Keratinocyte (primary cell): ENCODE data around the gene TAF1C. TPM values are rescaled to one million over a fixed set of nuclear protein-coding genes. Genes with fewer than 3 reads are reported as not detected.

Source experiments
- DNase-seq: peaks from one replicate; pipeline ENCODE4 v3.0.0-alpha.2; 2011; ENCODE audit warnings: low read depth, missing footprints, low spot score
- FAIRE-seq: peaks from 2 replicates; lab custom pipeline; 2011; peaks lifted over from hg19 to GRCh38; lab: Jason Lieb, UNC
- H2AFZ ChIP-seq: 2 replicates; pipeline ENCODE4 v1.6.0; 2012; ENCODE audit warnings: low read length, control low read depth, inconsistent platforms; ENCODE audit not compliant: control insufficient read depth
- H3K27ac ChIP-seq: 2 replicates; pipeline ENCODE4 v1.5.1; 2011; ENCODE audit warnings: low read length; ENCODE audit not compliant: control insufficient read depth, insufficient read depth
- H3K27me3 ChIP-seq: 3 replicates; pipeline ENCODE4 v1.6.0; 2011; ENCODE audit warnings: low read length; ENCODE audit not compliant: control insufficient read depth, insufficient read depth; ENCODE audit errors: extremely low read depth
- H3K36me3 ChIP-seq, 2 experiments: 2 replicates in 1 of 2; 3 replicates in 1 of 2; pipeline ENCODE4 v1.5.1; 2011; ENCODE audit warnings: low read length in 2 of 2, mild to moderate bottlenecking in 1 of 2; ENCODE audit not compliant: control insufficient read depth in 2 of 2, insufficient read depth in 2 of 2; ENCODE audit errors: extremely low read depth in 1 of 2
- H3K4me1 ChIP-seq: 3 replicates; pipeline ENCODE4 v1.5.1; 2011; ENCODE audit warnings: low read length; ENCODE audit not compliant: control insufficient read depth, insufficient read depth; ENCODE audit errors: extremely low read depth
- H3K4me2 ChIP-seq: 3 replicates; pipeline ENCODE4 v1.6.0; 2011; ENCODE audit warnings: low read depth, low read length; ENCODE audit not compliant: control insufficient read depth, insufficient read depth; ENCODE audit errors: extremely low read depth
- H3K4me3 ChIP-seq, 3 experiments: fragments of 200-600 bp in 1 of 3; sonication (generic) in 1 of 3; 2 replicates in 2 of 3; 3 replicates in 1 of 3; pipeline ENCODE4 v1.5.1; 2011 to 2016; ENCODE audit warnings: low read length in 3 of 3, mild to moderate bottlenecking in 3 of 3, control low read depth in 2 of 3, inconsistent platforms in 1 of 3, low read depth in 1 of 3, mixed read lengths in 1 of 3, mixed run types in 1 of 3, moderate library complexity in 1 of 3; ENCODE audit not compliant: control insufficient read depth in 2 of 3, insufficient read depth in 2 of 3; ENCODE audit errors: extremely low read depth in 1 of 3
- H3K79me2 ChIP-seq: 2 replicates; pipeline ENCODE4 v1.6.0; 2012; ENCODE audit warnings: low read length; ENCODE audit not compliant: control insufficient read depth, insufficient read depth
- H3K9ac ChIP-seq: 3 replicates; pipeline ENCODE4 v1.6.0; 2011; ENCODE audit warnings: low read length; ENCODE audit not compliant: control insufficient read depth, insufficient read depth; ENCODE audit errors: extremely low read depth
- H3K9me1 ChIP-seq: 3 replicates; pipeline ENCODE4 v1.6.0; 2011; ENCODE audit warnings: low read length; ENCODE audit not compliant: control insufficient read depth, insufficient read depth; ENCODE audit errors: extremely low read depth
- H3K9me3 ChIP-seq: 2 replicates; pipeline ENCODE4 v1.5.1; 2012; ENCODE audit warnings: low read depth, low read length; ENCODE audit not compliant: control insufficient read depth
- H4K20me1 ChIP-seq: 3 replicates; pipeline ENCODE4 v1.6.0; 2011; ENCODE audit warnings: low read length; ENCODE audit not compliant: control insufficient read depth, insufficient read depth; ENCODE audit errors: extremely low read depth
- EZH2 ChIP-seq: IDR thresholded peaks from one replicate; pipeline ENCODE4 v1.6.1; 2012; ENCODE audit warnings: inconsistent platforms, mild to moderate bottlenecking, low read length, moderate library complexity
- dilution Hi-C: fragments of 300-500 bp; cut with MboI; formaldehyde crosslinking; loops from one replicate; pipeline ENCODE4 v1.7.0; 2020; ENCODE audit warnings: low sequenced_read_pairs; ENCODE audit not compliant: extremely low pct_ligation_motif_present
- polyA plus RNA-seq, 5 experiments: library from polyadenylated mRNA; depleted of rRNA in 3 of 5; stranded (reverse) in 3 of 5; stranded (forward) in 1 of 5; unstranded in 1 of 5; fragments of >200 nt; gene quantifications; 1 replicate in 1 of 5; 2 replicates in 3 of 5; 3 replicates in 1 of 5; pipeline versions ENCODE4 v1.2.1 to v1.2.3, GENCODE V29; 2011 to 2012; ENCODE audit warnings: missing spikeins in 2 of 5, low read depth in 1 of 5, low replicate concordance in 1 of 5
- TF ChIP-seq, protein P1 (sequence below), 3 experiments: IDR thresholded peaks in 1 of 3; conservative IDR thresholded peaks in 1 of 3; optimal IDR thresholded peaks in 1 of 3; 2 replicates in 2 of 3; 3 replicates in 1 of 3; pipeline versions ENCODE3 to v1.5.1; 2011; ENCODE audit warnings: low read length in 3 of 3, mild to moderate bottlenecking in 3 of 3, moderate library complexity in 2 of 3, control low read depth in 1 of 3, inconsistent platforms in 1 of 3; ENCODE audit not compliant: insufficient read depth in 2 of 3; ENCODE audit errors: extremely low read depth in 1 of 3

Gene TAF1C
- polyA plus RNA-seq, 1 donor (not counting 4 experiments of a cell fraction or from before 2014, with no cell fraction given), result 6.5 TPM

DNA sequence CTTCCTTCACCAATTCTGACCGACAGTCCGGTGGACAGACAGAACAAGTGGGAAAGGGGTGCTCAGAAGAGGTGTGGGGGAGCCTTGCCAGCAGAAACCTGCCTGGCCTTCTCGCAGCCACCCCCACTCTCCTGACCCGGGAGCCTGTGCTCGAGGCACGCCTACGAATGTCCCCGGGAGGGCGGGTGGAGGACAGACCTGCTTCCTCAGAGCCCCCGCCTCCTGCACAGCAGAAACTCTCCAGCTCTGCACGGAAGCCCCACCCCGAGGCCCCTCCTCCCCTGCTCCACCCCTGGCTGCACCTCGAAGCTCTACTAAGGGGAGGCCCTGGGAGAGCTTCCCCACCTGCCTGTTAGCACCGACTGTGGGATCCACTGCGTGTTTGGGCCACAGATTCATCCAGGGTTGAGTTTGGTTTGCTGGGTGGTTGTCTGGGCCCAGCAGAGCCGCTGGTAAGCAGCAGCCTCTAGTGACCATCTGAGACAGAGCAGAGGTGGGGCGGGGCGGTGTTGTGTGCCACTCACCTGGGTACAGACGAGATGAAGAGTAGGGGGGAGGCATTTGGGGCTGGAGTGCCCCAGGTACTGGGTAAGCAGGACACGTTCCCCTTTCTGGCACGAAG is 6.2 kb downstream of the TAF1C start:
- no peak overlapping the region for H3K9ac ChIP-seq
- no peak overlapping the region for H2AFZ ChIP-seq
- FAIRE-seq (no peak), DNase-seq (no peak)
- no peak overlapping the region for H3K4me2 ChIP-seq
- peaks cover 23% of the 10 kb centered on the region for H3K4me1 ChIP-seq
- dilution Hi-C loops, result no loop called here
- H3K4me3 ChIP-seq, result no peak overlapping the region
- no peaks in the 10 kb centered on the region for H3K27me3 ChIP-seq
- H3K79me2 ChIP-seq, result peaks cover 23% of the 10 kb centered on the region
- no peak for TF ChIP-seq EZH2
- no peak overlapping the region for H3K27ac ChIP-seq
- H3K9me1 ChIP-seq, result no peaks in the 10 kb centered on the region
- H4K20me1 ChIP-seq, result peaks cover 2% of the 10 kb centered on the region
- H3K36me3 ChIP-seq, result peaks cover 15 to 26% of the 10 kb centered on the region in 2 experiments
- no peaks in the 10 kb centered on the region for H3K9me3 ChIP-seq

DNA sequence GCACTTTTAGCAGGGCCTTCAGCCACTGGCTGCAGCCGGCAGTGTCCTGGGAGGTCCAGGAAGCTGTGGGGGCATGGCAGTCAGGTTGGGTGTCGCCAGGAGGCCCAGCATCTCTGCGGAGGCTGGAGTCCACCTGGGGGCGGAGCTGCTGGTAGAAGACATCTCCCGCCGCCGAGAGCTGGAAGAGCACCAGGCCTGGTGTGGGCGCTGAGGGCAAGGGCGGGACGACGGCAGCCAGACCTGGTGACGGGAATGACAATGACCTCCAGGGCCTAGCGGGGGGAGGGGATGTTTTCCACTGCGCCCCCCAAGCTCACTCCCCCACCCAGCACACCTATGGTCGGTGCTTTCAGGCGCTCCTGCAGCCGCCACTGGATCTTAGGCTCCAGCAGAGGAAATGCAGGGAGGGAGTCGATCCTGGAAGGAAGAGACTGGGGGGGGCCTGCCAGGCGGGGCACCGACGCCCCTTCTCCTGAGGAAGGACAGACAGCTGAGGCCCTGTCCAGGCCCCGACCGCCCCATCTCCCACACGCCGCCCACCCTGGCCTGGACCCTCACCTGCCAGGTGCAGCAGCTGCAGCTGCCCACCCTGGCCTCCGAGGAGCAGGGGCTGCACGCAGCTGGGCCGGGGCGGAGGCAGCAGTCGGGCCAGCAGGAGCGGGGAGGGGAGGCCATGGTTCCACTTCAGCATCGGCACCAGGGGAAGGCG is 7.1 kb downstream of the TAF1C start:
- no peaks in the 10 kb centered on the region for H3K9me1 ChIP-seq
- H3K79me2 ChIP-seq, result peaks cover 14% of the 10 kb centered on the region
- H3K4me1 ChIP-seq, result peaks cover 29% of the 10 kb centered on the region
- H2AFZ ChIP-seq, result no peak overlapping the region
- no peaks in the 10 kb centered on the region for H3K27me3 ChIP-seq
- H3K4me3 ChIP-seq, result no peak overlapping the region
- dilution Hi-C loops, result no loop called here
- no peak overlapping the region for H3K9ac ChIP-seq
- TF ChIP-seq, protein P1, sequence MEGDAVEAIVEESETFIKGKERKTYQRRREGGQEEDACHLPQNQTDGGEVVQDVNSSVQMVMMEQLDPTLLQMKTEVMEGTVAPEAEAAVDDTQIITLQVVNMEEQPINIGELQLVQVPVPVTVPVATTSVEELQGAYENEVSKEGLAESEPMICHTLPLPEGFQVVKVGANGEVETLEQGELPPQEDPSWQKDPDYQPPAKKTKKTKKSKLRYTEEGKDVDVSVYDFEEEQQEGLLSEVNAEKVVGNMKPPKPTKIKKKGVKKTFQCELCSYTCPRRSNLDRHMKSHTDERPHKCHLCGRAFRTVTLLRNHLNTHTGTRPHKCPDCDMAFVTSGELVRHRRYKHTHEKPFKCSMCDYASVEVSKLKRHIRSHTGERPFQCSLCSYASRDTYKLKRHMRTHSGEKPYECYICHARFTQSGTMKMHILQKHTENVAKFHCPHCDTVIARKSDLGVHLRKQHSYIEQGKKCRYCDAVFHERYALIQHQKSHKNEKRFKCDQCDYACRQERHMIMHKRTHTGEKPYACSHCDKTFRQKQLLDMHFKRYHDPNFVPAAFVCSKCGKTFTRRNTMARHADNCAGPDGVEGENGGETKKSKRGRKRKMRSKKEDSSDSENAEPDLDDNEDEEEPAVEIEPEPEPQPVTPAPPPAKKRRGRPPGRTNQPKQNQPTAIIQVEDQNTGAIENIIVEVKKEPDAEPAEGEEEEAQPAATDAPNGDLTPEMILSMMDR (optimal IDR thresholded peaks at IDR 0.05 in 1 of 3, IDR thresholded peaks at IDR 0.05 in 1 of 3, conservative IDR thresholded peaks at IDR 0.05 in 1 of 3; ENCODE audit: extremely low read depth in 1 of 3, insufficient read depth in 2 of 3, low read length in 3 of 3), result no peak
- no peak for TF ChIP-seq EZH2
- no peaks in the 10 kb centered on the region for H3K9me3 ChIP-seq
- H3K4me2 ChIP-seq, result no peak overlapping the region
- no peak for DNase-seq
- H3K36me3 ChIP-seq, result peaks cover 15 to 24% of the 10 kb centered on the region in 2 experiments
- no peak overlapping the region for H3K27ac ChIP-seq
- peaks cover 2% of the 10 kb centered on the region for H4K20me1 ChIP-seq
- FAIRE-seq, result no peak
